T-helper 2 cell treated with Interferon-gamma antibody and Interleukin-4, amounts not matched to agents 5 μg/mL and 100 μg/mL, for 36 hours (primary cell): Measurements from ENCODE around the gene CAND2.
"Not testable (repeated sequence)": the region's sequence is repeated elsewhere in the genome, so short reads cannot be mapped to it uniquely, and the experiment has no call there.

Experiments used
- DNase-seq: peaks from one replicate; pipeline ENCODE4 v3.0.0; 2021; ENCODE audit warnings: low spot score
- H3K27ac Mint-ChIP-seq: one replicate; pipeline ENCODE4 v1.8.0; 2021; ENCODE audit warnings: mild to moderate bottlenecking, mixed read lengths
- H3K27me3 Mint-ChIP-seq: one replicate; pipeline ENCODE4 v1.8.0; 2021; ENCODE audit warnings: low read depth, mixed read lengths
- H3K36me3 Mint-ChIP-seq: one replicate; pipeline ENCODE4 v1.8.0; 2021; ENCODE audit warnings: low read depth, mixed read lengths
- H3K4me1 Mint-ChIP-seq: one replicate; pipeline ENCODE4 v1.8.0; 2021; ENCODE audit warnings: low read depth, mixed read lengths
- H3K4me3 Mint-ChIP-seq: one replicate; pipeline ENCODE4 v1.8.0; 2022; ENCODE audit warnings: mild to moderate bottlenecking, moderate library complexity, mixed read lengths
- H3K9me3 Mint-ChIP-seq: one replicate; pipeline ENCODE4 v1.8.0; 2021; ENCODE audit warnings: mixed read lengths

The CAND2 gene

GRCh38 chr3:12759097-12759679 is 37.3 kb upstream of the CAND2 start, which contains the start of gene TMEM40:
Gene TMEM40 (minus strand): TSS chr3:12759259. CDS start chr3:12749832, 9,427 bp downstream.
- Mint-ChIP-seq H3K9me3 (no peaks in the 10 kb centered on the region), H3K27me3 (peaks cover 6% of the 10 kb centered on the region), H3K4me1 (peaks cover 5% of the 10 kb centered on the region), H3K27ac (no peak within 1 kb of the TSS), H3K4me3 (no peak within 1 kb of the TSS), H3K36me3 (no peaks in the 10 kb centered on the region)
- no peak for DNase-seq

- Mint-ChIP-seq H3K27me3 (peaks cover 6% of the 10 kb centered on the region), H3K4me1 (peaks cover 5% of the 10 kb centered on the region), H3K27ac (no peak overlapping the region), H3K36me3 (no peaks in the 10 kb centered on the region), H3K4me3 (no peak overlapping the region), H3K9me3 (no peaks in the 10 kb centered on the region)
- DNase-seq: no peak
These were observed 36.6 kb upstream of the CAND2 start for GRCh38 chr3:12759693-12760565.

- no peaks in the 10 kb centered on the region for H3K27me3 Mint-ChIP-seq
- H3K4me1 Mint-ChIP-seq: no peaks in the 10 kb centered on the region
- no peak overlapping the region for H3K27ac Mint-ChIP-seq
- DNase-seq: no peak
- no peaks in the 10 kb centered on the region for H3K36me3 Mint-ChIP-seq
- H3K4me3 Mint-ChIP-seq: no peak overlapping the region
- H3K9me3 Mint-ChIP-seq: no peaks in the 10 kb centered on the region
These were observed 32.2 kb upstream of the CAND2 start for GRCh38 chr3:12764171-12764776.

- H3K4me3 Mint-ChIP-seq: no peak overlapping the region
- no peak for DNase-seq
- no peaks in the 10 kb centered on the region for H3K4me1 Mint-ChIP-seq
- H3K9me3 Mint-ChIP-seq: no peaks in the 10 kb centered on the region
- no peaks in the 10 kb centered on the region for H3K36me3 Mint-ChIP-seq
- H3K27ac Mint-ChIP-seq: no peak overlapping the region
- no peaks in the 10 kb centered on the region for H3K27me3 Mint-ChIP-seq
These were observed 29.9 kb upstream of the CAND2 start for GRCh38 chr3:12766541-12766940.

- H3K36me3 Mint-ChIP-seq: no peaks in the 10 kb centered on the region
- H3K27ac Mint-ChIP-seq: no peak overlapping the region
- H3K4me1 Mint-ChIP-seq: no peaks in the 10 kb centered on the region
- peaks cover 5% of the 10 kb centered on the region for H3K27me3 Mint-ChIP-seq
- H3K4me3 Mint-ChIP-seq: no peak overlapping the region
- H3K9me3 Mint-ChIP-seq: no peaks in the 10 kb centered on the region
- DNase-seq: no peak
These were observed 27.6 kb upstream of the CAND2 start for GRCh38 chr3:12768579-12769527.

- no peaks in the 10 kb centered on the region for H3K9me3 Mint-ChIP-seq
- peaks cover 7% of the 10 kb centered on the region for H3K27me3 Mint-ChIP-seq
- no peak overlapping the region for H3K4me3 Mint-ChIP-seq
- no peaks in the 10 kb centered on the region for H3K4me1 Mint-ChIP-seq
- DNase-seq: no peak
- H3K36me3 Mint-ChIP-seq: no peaks in the 10 kb centered on the region
- no peak overlapping the region for H3K27ac Mint-ChIP-seq
These were observed 26.7 kb upstream of the CAND2 start for GRCh38 chr3:12769761-12770160.

- no peaks in the 10 kb centered on the region for H3K9me3 Mint-ChIP-seq
- no peak for DNase-seq
- H3K36me3 Mint-ChIP-seq: no peaks in the 10 kb centered on the region
- H3K27me3 Mint-ChIP-seq: peaks cover 13% of the 10 kb centered on the region
- H3K4me3 Mint-ChIP-seq: no peak overlapping the region
- H3K4me1 Mint-ChIP-seq: no peaks in the 10 kb centered on the region
- no peak overlapping the region for H3K27ac Mint-ChIP-seq
These were observed 25.2 kb upstream of the CAND2 start for GRCh38 chr3:12771236-12771635.

GRCh38 chr3:12772462-12772861 is 24.0 kb upstream of the CAND2 start:
- Mint-ChIP-seq H3K27ac (no peak overlapping the region), H3K4me1 (no peaks in the 10 kb centered on the region), H3K36me3 (no peaks in the 10 kb centered on the region), H3K27me3 (peaks cover 13% of the 10 kb centered on the region), H3K4me3 (no peak overlapping the region), H3K9me3 (no peaks in the 10 kb centered on the region)
- DNase-seq: no peak

GRCh38 chr3:12773030-12773709 is 23.3 kb upstream of the CAND2 start:
- no peak overlapping the region for H3K4me3 Mint-ChIP-seq
- no peak for DNase-seq
- H3K27ac Mint-ChIP-seq: no peak overlapping the region
- no peaks in the 10 kb centered on the region for H3K4me1 Mint-ChIP-seq
- no peaks in the 10 kb centered on the region for H3K36me3 Mint-ChIP-seq
- H3K27me3 Mint-ChIP-seq: peaks cover 13% of the 10 kb centered on the region
- no peaks in the 10 kb centered on the region for H3K9me3 Mint-ChIP-seq

- no peak overlapping the region for H3K4me3 Mint-ChIP-seq
- H3K36me3 Mint-ChIP-seq: no peaks in the 10 kb centered on the region
- H3K9me3 Mint-ChIP-seq: no peaks in the 10 kb centered on the region
- no peak for DNase-seq
- H3K27ac Mint-ChIP-seq: no peak overlapping the region
- H3K4me1 Mint-ChIP-seq: no peaks in the 10 kb centered on the region
- H3K27me3 Mint-ChIP-seq: peaks cover 13% of the 10 kb centered on the region
These were observed 22.8 kb upstream of the CAND2 start for GRCh38 chr3:12773710-12774086.

GRCh38 chr3:12774619-12775018 is 21.9 kb upstream of the CAND2 start:
- DNase-seq: no peak

GRCh38 chr3:12775226-12775625 is 21.3 kb upstream of the CAND2 start:
- no peaks in the 10 kb centered on the region for H3K4me1 Mint-ChIP-seq
- no peaks in the 10 kb centered on the region for H3K36me3 Mint-ChIP-seq
- no peak for DNase-seq
- no peaks in the 10 kb centered on the region for H3K9me3 Mint-ChIP-seq
- peaks cover 13% of the 10 kb centered on the region for H3K27me3 Mint-ChIP-seq
- H3K4me3 Mint-ChIP-seq: no peak overlapping the region
- H3K27ac Mint-ChIP-seq: no peak overlapping the region

More at GRCh38 chr3:12774619-12775018, 21.9 kb upstream of the CAND2 start:
- no peaks in the 10 kb centered on the region for H3K36me3 Mint-ChIP-seq
- peaks cover 13% of the 10 kb centered on the region for H3K27me3 Mint-ChIP-seq
- no peaks in the 10 kb centered on the region for H3K4me1 Mint-ChIP-seq
- no peak overlapping the region for H3K4me3 Mint-ChIP-seq
- no peaks in the 10 kb centered on the region for H3K9me3 Mint-ChIP-seq
- H3K27ac Mint-ChIP-seq: no peak overlapping the region

GRCh38 chr3:12775970-12776369 is 20.5 kb upstream of the CAND2 start:
- not testable (repeated sequence) for H3K9me3 Mint-ChIP-seq, H3K27ac Mint-ChIP-seq, H3K36me3 Mint-ChIP-seq, DNase-seq, H3K4me3 Mint-ChIP-seq, H3K4me1 Mint-ChIP-seq
- peaks cover 13% of the 10 kb centered on the region for H3K27me3 Mint-ChIP-seq
